ENCODE measurements around the gene GNG2.
A peak's percentile ranks its signal among the peaks of the same experiment; 100 is the strongest.

Gene GNG2

DNA sequence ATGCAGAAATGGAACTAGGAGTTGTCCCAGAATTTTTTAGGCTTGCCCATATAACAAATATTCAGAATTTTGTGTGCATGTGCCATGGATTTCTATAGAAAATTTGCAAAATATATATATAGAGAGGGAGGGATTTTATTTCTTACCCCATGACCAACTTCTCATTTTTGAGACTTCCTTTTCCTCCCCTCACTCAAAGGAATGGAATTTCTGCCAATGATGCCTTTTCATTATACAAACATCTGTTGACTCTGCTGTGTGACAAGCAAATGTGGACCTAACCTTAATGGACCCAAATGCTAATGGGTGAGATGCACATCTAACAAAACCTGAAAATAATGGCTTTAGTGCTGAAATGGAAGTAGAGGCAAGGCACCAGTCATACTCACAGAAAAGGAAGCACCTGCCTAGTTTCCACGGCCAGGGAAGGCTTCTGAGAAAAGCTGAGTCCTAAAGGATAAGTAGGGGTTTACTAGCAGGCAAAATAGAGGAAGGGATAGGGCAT lies 3.6 kb upstream of the GNG2 start:
- DNase-seq (ENCODE audit: low spot score) = no peak

DNA sequence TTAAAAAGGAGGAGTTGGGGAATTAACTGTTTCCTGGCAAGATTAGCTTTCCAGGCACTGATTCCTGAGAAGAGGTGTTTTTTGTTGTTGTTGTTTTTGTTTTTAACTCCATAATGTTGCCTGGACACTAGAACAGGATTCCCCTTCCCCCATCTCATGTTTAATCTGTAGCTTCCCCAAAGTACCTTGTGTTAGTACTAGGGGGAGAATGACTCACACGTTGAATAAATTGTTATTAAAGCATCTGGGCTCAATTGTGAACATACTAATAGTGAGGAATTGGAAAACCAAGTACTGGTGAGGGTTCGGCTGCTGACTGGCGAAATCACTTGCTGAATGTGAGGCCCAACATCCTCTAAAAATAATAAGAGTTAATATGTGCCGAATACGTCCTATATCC lies 1.3 kb upstream of the GNG2 start:
- DNase-seq (ENCODE audit: low spot score) = no peak

DNA sequence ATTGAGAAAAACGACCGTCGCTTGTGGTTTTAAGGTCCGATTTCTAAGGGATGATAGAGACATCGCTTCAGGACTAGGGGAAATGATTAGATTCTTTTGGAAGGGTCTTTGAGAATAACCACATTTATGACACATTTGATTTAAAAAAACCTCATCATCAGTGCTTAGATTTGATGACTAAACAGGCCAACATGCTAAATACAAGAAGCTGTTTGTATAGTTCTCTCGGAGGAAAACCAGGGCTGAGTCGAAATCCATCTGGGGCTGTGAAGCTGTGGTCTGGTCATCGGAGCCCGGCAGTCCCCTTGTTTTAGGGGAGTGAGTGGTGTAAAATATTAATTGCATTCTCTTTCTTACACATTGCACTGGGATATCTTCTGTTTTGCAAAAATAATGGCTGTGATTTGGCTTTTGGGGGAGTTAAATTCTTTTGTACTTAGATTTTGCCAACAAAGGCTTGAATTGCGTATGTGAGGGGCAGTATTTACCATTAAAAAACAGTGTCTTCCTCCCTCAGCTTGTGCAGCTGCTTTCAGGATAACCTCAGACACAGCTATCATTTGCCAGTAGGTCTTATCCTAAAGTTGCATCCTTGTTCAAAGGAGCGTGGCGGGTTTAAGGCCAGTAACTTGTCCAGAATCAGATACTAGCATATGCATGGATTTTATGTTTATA lies 550 bp downstream of the GNG2 start:
- no peak for DNase-seq (ENCODE audit: low spot score)

DNA sequence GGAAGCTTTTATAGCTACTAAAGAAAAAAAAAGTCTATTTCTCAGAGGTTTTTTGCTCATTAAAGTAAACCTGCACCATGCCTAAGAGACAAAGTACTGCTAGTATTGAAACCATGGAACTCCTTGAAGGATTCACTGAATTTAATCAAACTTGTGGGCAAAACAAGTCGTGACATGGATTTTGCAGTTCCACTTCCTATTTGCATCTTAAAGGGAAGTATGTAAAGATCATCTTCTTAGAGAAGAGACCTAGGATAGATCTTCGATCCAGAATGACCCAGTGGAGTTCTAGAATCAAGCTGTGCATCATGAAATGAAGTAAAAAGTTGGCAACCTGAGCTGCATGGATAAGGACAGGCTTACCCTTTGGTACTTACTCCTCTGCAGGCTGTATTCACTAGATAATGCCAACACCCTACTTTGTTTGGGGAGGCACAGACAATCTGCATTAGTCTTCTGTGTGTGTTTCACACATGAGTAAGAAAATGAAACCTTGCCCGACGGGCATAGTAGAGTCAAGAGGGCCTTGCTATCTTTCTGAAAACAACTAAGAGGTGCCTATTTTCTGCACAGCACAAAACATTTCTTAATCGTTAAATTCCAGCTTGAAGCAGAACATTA lies 1.9 kb downstream of the GNG2 start:
- DNase-seq (ENCODE audit: low spot score) = no peak

DNA sequence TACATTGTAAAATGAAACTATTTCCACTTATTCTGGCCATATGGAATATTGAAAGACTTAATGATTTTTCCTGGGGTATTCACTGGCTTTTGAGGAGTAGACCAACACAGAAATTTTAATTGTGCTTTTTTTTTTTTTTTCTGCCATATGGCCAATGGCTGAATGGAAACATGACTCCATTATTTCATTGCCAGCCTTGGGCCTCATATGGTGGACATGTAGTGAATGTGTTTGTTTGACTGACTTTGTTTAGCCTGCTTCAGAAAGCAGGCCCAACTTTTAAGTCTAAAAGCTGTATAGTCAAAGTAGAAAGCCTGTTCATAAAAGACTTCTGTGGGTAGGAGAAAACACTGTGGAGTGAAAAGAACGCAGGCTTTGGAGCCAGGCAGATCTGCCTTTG lies 2.4 kb downstream of the GNG2 start:
- no peak for DNase-seq (ENCODE audit: low spot score)

DNA sequence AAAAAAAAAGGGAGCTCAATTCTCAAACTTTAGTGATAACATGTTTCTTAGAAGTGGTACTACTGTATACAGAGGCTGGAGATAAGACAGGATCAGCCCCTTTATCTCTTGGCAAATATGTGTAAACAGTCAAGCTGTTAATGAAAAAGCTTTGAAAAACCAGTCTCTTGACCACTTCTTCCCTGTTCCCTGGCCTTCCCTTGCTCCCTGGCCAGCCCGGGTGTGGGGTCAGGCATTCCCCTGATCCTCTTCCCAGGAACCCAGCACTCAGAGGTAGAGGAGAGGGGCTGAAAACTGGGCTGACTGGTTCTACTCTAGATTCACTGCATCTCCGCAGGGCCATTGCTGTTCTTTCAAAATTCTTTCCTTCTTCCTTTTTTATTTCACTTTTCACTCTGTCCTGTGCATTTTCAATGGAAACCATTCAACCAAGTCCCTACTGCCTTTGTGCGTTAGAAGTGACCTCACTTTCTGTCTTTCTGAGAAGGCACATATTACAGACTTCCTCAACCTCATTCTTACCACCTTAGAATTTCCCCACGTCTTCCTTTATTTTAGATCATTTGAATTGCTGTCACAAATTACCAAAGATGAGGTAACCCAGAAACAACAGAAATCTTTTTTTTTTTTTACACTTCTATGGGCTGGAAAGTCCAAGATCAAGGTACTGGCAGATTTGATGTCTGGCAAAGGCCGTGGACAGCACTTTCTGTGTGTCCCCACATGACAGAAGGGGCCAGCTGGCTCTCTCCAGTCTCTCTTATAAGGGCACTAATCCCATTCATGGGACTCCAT lies 5.7 kb downstream of the GNG2 start:
- DNase-seq (ENCODE audit: low spot score) = no peak

DNA sequence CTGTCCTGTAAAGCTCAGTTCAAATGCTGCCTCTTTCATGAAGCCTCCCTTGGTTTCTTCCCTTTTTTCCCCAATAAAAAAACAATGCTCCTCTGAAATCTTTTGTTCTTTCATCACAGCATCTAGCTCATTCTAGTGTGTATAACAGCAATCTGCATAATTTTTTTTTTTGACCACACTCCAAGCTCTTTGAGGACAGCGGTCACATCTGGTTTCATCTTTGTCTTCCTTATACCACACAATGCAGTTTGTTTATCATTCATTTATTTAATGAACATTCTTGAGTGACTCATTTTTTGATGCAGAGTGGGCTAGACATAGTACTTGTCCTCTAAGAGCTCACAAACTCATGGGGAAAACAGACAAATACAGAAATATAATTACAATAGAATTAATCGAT lies 7.3 kb downstream of the GNG2 start:
- no peak for DNase-seq (ENCODE audit: low spot score)

DNA sequence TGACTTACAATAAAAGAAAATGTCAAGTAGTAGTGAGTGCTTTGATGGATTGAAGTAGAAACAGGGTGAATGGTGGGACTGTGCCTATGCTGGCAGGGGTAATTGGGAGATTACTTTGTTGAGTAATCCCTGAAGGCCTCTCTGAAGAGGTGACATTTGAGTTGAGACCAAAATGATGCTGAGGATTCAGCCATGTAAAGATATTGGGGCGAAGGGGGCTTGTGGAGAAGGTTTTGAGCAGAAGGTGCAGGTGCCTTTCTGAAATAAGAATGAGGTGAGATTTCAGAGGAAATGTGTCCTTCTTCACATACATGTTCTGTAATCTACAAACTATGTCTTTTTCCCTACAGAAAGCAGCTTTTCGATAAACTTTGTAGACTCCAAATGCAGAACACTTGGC lies 8.0 kb downstream of the GNG2 start:
- DNase-seq (ENCODE audit: low spot score) = no peak

DNA sequence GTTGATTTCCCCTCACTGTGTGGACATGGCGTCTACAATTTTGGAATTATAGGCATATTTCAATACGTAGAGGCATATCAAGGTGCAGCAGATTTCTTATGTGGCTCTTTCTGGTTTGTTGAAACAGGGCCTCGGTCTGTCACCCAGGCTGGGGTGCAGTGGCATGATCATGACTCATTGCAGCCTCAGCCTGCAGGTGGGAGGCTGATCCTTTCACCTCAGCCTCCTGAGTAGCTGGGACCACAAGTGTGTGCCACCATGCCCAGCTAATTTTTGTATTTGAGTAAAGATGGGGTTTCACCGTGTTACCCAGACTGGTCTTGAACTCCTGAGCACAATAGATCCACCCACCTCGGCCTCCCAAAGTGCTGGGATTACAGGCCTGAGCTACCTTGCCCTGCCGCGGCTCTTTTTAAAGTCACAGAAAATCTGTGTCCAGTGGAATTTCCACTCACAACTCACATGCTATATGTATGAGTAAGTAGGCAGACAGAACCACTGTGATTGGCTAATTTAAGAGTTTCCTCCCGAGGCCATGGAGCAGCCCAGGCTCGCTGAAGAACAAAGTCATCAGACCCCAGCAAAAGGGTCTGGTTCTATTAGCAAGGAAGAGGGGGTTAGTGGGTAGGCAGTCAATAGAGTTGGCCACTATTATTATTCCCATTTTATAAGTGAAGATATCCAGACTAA lies 9.1 kb downstream of the GNG2 start:
- no peak for DNase-seq (ENCODE audit: low spot score)

DNA sequence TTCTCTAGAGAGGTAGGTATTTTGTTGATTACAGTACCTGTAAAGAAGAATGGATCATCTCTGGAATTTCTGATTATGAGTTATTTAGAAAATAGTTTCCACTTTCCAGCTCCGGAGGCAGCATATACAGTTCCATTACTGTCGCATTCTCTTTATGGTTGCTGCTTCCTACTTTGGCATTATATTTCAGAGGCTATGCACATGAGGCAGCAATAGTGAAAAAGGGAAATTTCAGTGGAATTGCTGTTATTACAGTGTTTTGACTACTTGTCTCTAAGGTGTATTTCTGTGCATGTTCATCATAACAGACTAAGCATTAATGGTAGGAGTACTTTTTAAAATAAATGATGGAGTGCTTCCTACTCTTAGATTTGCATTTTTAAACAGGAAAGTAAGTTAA lies 10.2 kb downstream of the GNG2 start:
- DNase-seq (ENCODE audit: low spot score) = no peak

DNA sequence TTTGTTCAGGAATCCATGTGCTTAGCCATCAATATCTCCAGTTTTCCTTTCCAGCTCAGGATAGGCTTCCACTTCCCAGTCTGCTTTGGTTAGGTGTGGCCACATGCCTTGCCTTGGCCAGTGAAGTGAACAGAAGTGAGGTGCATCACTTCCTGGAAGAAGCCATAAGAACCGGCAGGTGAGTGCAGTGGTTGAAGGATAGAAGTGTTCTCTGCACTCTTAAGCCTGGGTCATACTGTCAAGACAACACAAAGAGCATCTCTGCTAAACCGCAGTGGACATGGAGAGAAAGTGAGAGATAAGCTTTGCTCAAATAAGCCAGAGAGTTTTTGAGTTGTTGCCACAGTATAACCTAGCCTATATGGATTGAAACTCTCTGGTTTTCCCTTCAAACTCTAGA lies 11.4 kb downstream of the GNG2 start:
- no peak for DNase-seq (ENCODE audit: low spot score)

DNA sequence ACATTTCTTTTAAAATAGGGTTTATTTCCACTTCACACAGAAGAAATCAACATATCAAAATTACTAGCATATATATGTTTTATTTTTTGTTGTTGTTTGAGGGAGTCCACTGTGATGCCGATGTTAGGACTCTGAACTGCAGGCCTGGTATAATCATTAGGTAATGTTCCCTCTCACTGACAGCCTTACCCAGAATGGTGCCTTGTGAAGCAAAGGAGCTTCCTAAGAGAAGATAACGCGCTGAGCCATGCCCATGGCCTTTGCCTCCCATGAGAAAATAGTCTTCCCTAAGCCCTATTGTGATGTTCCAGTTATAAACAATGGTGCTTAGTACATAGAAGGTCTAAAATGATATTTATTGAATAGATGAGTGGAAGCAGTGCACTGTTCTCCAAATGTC lies 12.0 kb downstream of the GNG2 start:
- DNase-seq (ENCODE audit: low spot score) = no peak

DNA sequence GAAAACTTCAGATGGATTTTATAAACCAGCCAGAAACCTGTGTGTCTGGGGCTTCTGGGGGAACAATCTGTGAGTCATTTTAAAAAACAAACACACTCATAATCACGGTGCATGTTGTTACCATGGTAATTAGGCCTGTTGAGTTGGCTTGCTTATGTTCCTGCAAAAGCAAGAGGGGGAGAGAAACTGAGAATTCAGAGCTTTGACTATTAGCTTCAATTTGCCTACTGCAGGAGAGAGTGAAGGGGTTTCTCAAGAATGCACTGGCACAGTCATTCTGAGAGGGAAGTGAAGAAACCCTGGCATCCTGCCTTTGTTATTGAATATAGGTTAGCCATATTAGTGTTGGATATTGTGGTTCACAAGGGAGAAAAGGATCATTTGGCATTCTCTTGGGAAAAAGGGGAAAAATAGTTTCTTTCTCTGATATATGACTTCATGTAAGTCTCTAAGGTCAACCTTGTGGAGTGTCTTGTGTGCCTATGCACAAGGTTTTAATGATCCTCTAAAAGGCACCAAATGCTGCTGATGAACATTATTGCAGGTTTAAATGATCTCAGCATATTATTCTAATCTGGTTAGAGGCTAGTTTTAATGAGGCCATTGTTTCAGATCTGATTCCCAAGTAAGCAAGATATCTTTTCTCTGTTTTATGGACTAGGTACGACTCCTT lies 12.9 kb downstream of the GNG2 start:
- DNase-seq (ENCODE audit: low spot score) = peak; percentile 52

DNA sequence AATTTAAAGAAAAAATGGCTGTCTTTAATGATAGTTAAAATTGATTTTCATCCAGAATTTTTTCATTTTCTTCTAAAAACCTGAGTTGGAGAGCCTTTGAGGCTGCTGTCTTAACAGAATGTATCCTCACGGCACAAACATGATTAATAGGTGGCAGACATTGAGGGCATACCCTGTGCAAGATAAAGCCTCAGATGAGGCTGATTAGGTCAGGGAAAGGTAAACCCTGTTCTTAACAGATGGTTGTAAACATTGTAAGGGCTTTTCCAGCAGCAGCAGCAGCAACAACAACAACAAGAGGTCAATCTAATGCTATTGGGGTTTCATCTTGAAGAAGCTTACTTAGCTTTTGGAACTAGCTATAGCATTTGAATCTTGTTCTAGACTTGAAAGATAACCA lies 17.4 kb downstream of the GNG2 start:
- no peak for DNase-seq (ENCODE audit: low spot score)

DNA sequence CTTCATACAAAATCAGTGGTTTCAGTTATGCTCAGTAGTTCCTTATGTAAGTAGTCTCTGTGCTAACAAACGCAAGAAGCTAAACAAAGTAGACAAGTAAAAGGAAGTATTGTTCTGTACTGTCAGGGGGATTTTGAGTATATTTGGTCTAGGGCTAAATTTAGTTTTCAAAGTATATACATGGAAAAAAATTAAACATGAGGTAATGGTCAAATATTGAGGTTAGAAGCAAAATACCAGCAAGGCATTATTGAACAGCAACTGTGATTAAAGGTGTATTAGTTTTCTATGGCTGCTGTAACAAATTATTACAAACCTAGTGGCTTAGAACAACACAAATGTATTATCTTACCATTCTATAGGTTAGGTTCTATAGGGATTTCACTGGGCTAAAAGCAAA lies 18.8 kb downstream of the GNG2 start:
- no peak for DNase-seq (ENCODE audit: low spot score)

DNA sequence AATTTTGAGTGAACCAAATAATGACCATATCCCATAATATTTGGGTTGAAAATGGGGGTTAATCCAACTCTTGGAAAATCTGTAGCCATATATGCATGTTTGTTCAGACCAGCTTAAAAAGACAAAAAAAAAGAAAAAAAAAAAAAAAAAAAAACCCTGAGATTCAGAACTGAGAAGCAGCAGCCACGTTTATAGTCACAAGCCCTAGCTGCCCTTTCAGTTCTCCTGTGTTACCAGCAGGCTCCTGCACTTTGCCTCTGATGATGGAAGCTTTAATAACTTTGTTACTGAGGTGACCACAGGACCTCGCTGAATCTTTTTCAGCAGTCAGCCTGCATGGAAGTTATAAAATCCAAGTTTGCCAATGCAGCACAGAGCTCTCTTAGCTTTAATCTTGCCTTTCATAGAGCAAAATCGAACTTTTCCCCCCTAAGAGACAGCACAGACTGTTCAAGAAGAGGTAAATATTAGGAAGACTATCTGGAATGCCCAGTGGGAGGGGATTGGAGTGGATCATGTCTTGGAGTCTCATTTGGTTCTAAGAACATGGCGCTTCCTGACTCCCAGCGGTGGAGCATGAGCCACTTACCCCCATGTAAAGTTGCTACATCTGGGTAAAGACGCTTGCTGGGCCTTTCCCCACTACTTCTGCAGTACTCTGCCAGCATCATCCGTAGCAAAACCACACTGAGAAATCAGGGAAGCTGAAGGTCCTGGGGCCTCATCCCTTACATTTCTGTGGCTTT lies 20.6 kb downstream of the GNG2 start:
- DNase-seq (ENCODE audit: low spot score) = no peak

DNA sequence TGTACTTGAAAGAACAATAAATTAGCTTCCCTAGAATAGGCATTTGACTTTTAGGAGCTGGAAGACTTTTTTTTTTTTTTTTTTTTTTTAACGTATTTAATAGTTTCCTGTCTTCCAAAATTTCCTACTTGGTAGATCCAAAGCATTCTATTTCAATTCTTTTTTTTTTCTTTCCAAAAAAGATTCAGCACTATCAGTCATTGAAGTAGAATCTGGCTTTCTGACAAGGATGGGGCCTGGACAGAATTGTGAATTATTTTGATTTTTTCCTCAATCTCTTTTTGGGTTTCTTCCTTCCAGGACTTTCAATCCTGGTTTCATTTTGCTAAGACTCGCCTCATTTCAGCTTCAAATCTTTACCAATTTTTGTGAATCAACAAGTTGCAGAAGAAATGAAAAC lies 21.2 kb downstream of the GNG2 start:
- DNase-seq (ENCODE audit: low spot score) = no peak

DNA sequence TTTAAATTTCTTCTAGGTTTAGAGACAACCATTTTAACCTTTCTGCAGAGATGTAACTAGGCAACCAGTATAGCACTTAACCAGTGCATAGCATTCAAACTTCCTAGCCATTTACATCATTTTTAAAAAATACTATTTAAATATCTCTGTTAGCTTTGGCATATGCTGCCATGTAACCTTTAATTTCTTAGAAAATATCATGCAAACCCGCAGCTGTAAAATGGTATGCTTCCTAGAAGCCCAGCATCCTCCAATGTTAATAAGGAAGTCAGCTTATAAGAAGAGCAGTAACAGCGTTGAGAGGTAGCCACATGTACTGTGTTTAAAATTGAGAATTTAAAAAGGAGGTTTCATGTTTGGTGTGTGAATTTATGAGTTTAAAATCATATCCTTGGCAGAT lies 22.8 kb downstream of the GNG2 start:
- no peak for DNase-seq (ENCODE audit: low spot score)

DNA sequence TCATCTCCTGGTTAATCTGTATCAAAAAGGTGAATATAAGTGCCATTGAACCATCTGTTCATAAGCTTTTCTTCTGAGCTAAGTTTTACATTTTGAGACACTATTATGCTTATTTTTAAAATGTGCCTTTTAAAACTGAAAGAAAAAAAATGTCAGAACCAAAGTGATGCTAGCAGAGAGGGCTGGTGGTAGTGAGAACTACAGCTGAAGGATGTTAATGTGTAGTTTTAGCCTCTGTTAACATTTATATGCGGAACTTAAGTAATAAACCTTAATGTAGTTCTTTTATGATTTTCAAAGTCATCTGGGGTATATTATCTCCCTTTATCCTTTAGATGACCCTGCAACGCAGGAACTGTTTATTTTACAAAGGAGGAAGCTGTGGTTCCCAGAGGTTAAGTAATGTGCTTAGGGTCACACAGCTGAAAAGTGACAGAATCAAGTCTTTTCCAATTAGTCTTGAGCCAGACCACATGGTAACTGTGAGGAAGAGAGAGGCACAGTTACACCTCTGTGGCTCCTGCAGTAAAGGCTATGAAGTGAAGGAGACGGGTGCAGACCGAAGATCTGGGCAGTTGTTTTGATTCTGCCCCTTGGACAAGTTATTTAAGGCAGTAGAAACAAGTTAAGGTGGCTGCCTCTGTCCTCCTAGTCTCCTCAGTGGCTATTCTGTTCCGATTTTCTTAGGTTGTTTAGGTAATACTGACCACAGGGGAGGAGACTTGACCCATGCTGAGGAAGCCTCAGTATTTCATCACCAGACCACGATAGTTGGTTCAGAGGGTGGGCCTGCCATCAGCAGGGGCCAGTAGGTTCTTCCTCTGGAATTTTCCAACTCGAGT lies 23.9 kb downstream of the GNG2 start:
- DNase-seq (ENCODE audit: low spot score) = no peak

DNA sequence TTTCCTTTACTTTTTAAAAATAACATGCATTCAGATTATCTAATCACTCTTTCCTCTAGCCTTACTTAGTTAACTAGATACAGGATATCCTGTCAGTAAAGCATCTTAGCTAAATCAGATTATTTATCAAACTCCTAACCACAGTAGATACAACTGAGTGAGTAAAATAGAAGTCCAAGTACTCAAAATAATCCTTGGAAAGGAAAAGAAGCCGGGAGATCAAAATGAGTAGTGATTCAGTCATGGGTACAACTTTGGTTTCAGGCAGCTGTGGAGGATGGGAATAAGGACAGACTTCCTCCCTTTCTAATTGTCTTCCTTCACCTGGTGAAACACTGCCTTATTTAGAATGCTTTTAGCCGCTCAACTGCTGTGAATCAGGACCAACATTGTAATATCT lies 29.4 kb downstream of the GNG2 start:
- no peak for DNase-seq (ENCODE audit: low spot score)
